ENCODE data around the gene CMTR1. TPM values are rescaled to one million over a fixed set of nuclear protein-coding genes. Genes with fewer than 3 reads are reported as not detected.

The CMTR1 gene
- total RNA-seq, 1 donor from 2014 or later = 41.7 TPM

GRCh38 chr6:37513576-37513975 is 80.6 kb downstream of the CMTR1 start:
- DNase-seq (ENCODE audit: low read depth) = no peak

GRCh38 chr6:37514321-37514771 is 81.3 kb downstream of the CMTR1 start:
- peak; percentile 11 for DNase-seq (ENCODE audit: low read depth)

- no peak for DNase-seq (ENCODE audit: low read depth)
These were observed 81.8 kb downstream of the CMTR1 start for GRCh38 chr6:37514837-37515236.

GRCh38 chr6:37515712-37516075 is 82.7 kb downstream of the CMTR1 start:
- DNase-seq (ENCODE audit: low read depth) = no peak

GRCh38 chr6:37516076-37516919 is 83.3 kb downstream of the CMTR1 start:
- DNase-seq (ENCODE audit: low read depth) = peak; percentile 43

DNA sequence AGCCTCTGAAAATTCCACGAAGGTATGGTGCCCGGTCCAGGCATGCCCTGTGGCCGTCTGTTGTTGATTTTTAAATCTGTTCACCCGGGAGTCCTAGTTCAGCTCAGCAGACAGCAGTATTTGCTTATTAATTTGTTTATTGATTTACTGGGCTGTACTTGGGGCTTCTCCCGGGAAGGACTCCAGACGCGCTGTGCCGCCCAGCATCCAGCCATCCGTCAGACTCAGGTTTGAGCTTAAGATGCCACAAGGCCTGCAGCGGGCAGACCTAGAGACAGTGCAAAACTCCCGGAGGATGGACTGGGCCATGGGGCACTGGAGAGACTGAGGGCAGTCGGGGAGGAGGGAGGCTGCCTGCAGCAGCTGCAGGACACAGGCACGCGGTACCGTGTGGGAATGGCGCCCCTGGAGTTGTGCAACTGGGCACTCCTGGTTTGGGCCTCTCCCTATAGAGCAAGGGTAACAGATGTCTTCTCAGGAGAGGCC is 83.9 kb downstream of the CMTR1 start:
- DNase-seq (ENCODE audit: low read depth) = no peak

- no peak for DNase-seq (ENCODE audit: low read depth)
These were observed 84.4 kb downstream of the CMTR1 start for GRCh38 chr6:37517411-37517812.

DNA sequence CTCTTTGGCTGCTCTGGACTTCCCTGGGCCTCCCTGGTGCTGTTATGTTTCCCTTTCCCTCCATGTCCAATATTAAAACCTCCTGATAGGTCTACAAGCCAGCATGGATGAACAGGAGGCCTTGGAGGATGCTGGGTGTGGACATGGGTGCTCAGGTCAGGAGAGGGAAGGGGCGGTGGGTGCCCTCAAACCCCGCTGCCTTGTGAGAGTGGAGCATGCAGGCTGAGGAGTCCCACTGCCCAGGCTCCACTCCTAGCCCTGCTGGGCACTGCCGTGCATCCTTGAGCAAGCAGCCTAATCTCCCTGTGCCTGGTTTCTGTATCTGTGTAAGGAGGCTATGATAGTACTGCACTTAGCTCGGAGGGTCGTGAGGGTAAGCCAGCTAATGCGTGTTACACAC is 85.1 kb downstream of the CMTR1 start:
- DNase-seq (ENCODE audit: low read depth) = no peak

DNA sequence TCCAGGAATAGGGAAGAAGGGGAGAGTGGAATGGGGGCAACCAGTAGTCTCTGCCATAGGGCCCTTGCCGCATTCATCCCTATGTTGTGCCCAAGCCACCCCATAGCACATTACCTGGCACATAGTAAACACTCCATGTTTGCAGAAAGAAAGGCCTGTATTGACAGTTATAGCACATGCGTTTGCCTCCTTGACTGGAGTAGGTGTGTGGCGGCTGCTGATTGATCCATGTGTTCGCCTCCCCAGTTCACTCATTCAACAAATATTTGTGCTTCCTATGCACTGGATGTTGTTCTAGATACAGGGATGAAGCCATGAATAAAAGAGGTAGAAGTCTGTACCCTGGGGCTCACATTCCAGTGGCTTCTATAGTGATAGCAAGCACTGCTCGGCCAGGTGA is 86.4 kb downstream of the CMTR1 start:
- no peak for DNase-seq (ENCODE audit: low read depth)

DNA sequence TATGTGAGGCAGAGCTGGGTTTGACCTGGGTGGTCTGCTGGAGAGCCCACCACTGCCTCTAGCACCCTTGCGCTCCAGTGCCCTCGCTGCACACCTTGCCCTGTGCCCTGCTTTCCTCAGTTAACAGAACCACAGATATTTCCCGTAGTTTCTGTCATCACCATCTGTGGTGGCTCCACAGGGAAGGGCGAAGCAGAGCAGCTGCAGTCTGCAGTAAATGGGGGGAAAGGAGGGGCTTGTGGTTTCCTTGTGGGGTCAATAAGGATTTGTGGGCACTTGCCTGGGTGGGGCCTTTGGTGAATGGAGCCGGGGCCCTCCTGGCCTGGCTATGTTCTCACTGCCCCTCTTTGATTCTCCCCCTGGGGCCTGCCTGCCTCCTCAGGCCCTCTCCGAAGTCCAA is 87.9 kb downstream of the CMTR1 start:
- no peak for DNase-seq (ENCODE audit: low read depth)

- no peak for DNase-seq (ENCODE audit: low read depth)
These were observed 88.7 kb downstream of the CMTR1 start for GRCh38 chr6:37521674-37522073.

DNA sequence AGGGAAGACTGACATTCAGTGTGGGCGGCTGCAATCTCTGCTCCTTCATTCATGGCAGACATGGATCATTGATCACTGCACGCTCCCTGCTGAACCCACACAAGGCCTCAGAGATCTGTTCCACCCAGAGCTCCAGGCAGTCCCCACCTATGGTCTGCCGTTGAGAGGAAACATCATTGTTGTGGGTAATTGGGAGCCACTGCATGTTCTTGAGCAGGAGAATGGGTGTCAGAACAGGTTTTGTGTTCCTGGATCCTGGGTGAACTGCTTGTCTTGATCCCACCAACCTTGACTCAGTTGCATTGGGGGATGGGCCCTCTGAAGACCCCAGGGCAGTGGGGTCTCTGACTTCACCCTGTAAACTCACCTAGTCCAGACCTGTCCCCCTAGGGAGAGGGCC is 89.8 kb downstream of the CMTR1 start:
- DNase-seq (ENCODE audit: low read depth) = peak; percentile 11

GRCh38 chr6:37523412-37523811 is 90.4 kb downstream of the CMTR1 start:
- DNase-seq (ENCODE audit: low read depth) = no peak

DNA sequence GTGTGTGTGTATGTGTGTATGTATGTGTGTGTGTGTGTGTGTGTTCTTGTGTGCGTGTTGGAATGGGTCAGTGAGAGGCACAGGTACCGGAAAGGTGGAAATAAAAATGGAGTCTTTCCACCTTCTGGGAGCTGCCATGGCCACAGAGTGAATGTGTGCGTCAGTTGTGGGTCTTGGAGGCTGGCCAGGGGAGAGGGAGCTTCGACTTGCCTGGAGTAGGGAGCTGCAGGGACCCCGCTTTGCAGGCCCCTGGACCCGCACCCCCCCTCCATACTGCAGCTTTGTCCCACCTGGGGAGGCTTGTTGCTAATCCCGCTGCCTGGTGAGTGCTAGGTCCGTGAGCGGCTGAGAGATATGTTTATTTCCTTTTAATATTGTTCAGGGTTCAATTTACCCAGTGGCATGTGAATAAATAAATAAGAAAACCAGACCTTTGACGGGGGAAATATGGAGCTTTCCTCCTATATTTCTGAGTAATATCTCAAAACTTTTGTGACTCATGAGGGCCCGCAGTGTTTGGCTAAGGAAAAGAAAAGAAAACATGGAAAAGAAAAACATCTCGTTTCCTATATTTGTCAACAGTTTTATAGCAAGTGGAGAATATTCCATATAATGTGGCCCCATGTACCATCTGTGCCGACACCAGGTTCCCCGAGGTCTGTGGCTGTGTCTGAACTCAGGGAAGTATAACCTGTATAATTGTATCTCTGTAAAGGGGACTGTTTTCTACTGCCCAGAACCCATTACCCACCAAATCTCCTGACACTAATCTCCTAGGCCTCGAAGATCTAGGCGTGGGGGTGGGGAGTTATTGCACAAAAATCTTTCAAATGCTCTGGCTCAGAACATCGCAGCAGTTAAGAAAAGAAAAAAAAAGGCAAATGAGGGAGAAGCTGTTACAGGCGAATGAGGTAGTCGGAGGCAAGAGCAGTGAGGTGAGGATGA is 91.3 kb downstream of the CMTR1 start:
- no peak for DNase-seq (ENCODE audit: low read depth)

DNA sequence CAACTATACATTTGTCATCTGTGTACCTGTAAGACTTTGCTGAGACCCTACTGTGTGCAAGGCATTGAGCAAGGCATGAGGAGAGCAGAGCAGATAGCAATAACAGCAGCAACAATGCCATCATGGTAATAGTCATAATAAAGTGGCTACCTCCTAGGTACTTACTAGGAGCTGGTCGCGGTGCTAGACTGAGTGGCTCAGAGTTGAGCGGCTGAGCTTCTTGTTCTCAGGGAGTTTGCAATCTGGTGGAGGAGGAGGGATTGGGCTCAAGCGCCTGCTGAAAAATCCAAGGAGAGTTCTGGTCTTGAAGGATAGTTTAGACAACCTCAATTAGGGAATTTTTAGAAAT is 91.9 kb downstream of the CMTR1 start:
- no peak for DNase-seq (ENCODE audit: low read depth)

GRCh38 chr6:37525460-37526357 is 92.7 kb downstream of the CMTR1 start:
- DNase-seq (ENCODE audit: low read depth) = peak; percentile 12

DNA sequence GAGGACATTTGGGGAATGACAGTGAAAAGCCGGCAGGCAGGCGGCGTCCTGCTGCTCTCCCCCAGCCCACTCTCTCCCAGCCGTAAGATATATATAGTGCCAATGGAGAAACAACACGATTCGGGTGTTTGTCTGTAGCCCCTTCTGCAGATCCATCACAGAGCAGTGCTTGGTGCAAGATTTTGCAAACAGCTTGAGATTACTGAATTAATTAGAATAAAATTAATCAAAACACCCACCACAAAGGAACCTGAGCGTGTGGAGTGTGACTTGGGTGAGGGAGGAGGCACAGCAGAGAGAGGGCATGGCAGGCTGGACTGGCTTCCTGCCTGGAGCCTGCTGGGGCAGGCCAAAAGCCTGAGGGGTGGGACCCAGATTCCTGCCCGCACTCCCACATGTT is 95.5 kb downstream of the CMTR1 start:
- no peak for DNase-seq (ENCODE audit: low read depth)

DNA sequence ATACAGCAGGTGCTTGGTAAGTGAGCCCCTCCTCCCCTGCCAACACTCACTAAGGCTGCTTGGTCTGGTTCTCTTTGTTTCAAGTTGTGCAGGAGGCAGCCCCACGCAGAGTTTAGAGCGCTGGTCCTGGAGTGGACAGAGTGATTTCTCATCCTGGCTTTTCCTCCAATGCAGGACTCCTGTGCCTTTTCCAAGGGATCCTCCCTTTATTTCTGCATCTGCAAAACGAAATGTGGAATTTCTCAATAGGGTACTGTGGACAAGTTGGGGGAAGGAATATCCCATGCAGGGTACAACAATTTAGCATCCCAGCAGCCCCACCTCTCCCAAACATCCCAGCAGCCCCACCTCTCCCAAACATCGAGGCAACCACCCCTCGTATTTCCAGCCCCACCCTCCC is 97.3 kb downstream of the CMTR1 start:
- no peak for DNase-seq (ENCODE audit: low read depth)

DNA sequence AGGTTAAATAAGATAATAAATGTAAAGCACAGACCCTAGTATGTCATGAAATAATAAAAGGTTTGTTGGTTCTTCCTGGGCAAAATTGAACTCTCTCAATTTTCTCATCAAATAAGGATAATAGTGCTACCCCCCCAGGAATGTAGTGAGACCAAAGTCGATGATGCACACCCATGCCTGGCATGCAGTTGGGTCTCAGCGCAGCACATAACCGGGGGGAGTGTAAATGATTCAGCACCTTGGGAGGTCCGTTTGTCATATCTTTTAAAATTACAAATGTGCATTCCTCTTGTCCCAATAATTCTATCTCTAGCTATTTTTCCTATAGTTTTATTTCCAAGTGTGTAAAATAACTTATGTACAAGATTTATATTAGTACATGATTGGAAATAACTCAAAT is 98.0 kb downstream of the CMTR1 start:
- DNase-seq (ENCODE audit: low read depth) = no peak
